Parathyroid adenoma (tissue), 2 donors: ENCODE data around the gene NEK2.

Experiments
- H2AFZ ChIP-seq: fragments of 300-600 bp; sonication (generic); one replicate; pipeline ENCODE4 v1.7.0; 2017; ENCODE audit warnings: antibody characterized with exemption, mild to moderate bottlenecking
- H3K27ac ChIP-seq: fragments of 300-600 bp; sonication (generic); one replicate; pipeline ENCODE4 v1.7.0; 2017
- H3K27me3 ChIP-seq: fragments of 300-600 bp; sonication (generic); one replicate; pipeline ENCODE4 v1.7.0; 2017; ENCODE audit warnings: low read length; ENCODE audit not compliant: control insufficient read depth, insufficient read depth
- H3K36me3 ChIP-seq: fragments of 300-600 bp; sonication (generic); one replicate; pipeline ENCODE4 v1.7.0; 2017; ENCODE audit warnings: low read length; ENCODE audit not compliant: control insufficient read depth, insufficient read depth
- H3K4me1 ChIP-seq: fragments of 300-600 bp; sonication (generic); one replicate; pipeline ENCODE4 v1.7.0; 2017; ENCODE audit warnings: control low read depth
- H3K4me2 ChIP-seq: fragments of 300-600 bp; sonication (generic); one replicate; pipeline ENCODE4 v1.7.0; 2017; ENCODE audit warnings: low read length
- H3K4me3 ChIP-seq: fragments of 300-600 bp; sonication (generic); one replicate; pipeline ENCODE4 v1.7.0; 2017; ENCODE audit warnings: low read depth, low read length
- H3K79me2 ChIP-seq: fragments of 300-600 bp; sonication (generic); one replicate; pipeline ENCODE4 v1.7.0; 2017; ENCODE audit warnings: control low read depth
- H3K9ac ChIP-seq: fragments of 300-600 bp; sonication (generic); one replicate; pipeline ENCODE4 v1.7.0; 2017; ENCODE audit warnings: mild to moderate bottlenecking
- H3K9me3 ChIP-seq: fragments of 300-600 bp; sonication (generic); one replicate; pipeline ENCODE4 v1.7.0; 2017; ENCODE audit warnings: low read length; ENCODE audit not compliant: control insufficient read depth
- TF ChIP-seq, protein P1 (sequence below): fragments of 300-600 bp; sonication (generic); IDR thresholded peaks from one replicate; pipeline ENCODE4 v1.7.0; 2017; ENCODE audit warnings: antibody characterized with exemption, mild to moderate bottlenecking
- donor health status: primary hyperparathyroidism.

NEK2 gene

DNA sequence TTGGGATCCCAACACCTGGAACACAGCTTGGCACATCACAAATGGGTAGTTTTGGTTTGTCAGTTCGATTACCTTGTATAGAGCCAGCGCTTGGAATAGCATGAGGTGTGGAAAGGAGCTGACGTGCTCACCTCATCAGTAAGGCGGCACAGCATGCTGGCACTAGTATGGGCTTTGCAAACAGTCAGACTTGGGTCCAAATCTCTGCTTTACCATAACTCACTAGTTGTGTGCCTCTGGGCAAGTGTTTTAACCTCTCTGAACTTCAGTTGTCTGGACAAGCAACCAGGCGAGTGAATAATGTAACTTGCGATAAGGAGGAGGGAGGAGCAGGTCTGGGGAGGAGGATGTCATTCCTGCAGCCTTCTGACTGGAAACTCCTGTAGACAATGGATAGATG, 26.3 kb upstream of the NEK2 start:
- Histone ChIP-seq H3K79me2 (no peaks in the 10 kb centered on the region), H2AFZ (no peak overlapping the region), H3K27ac (no peak overlapping the region), H3K4me3 (no peak overlapping the region), H3K27me3 (no peaks in the 10 kb centered on the region), H3K4me1 (peaks cover 2% of the 10 kb centered on the region), H3K4me2 (no peak overlapping the region), H3K9me3 (no peaks in the 10 kb centered on the region), H3K36me3 (no peaks in the 10 kb centered on the region), H3K9ac (no peak overlapping the region)
- TF ChIP-seq, protein P1, sequence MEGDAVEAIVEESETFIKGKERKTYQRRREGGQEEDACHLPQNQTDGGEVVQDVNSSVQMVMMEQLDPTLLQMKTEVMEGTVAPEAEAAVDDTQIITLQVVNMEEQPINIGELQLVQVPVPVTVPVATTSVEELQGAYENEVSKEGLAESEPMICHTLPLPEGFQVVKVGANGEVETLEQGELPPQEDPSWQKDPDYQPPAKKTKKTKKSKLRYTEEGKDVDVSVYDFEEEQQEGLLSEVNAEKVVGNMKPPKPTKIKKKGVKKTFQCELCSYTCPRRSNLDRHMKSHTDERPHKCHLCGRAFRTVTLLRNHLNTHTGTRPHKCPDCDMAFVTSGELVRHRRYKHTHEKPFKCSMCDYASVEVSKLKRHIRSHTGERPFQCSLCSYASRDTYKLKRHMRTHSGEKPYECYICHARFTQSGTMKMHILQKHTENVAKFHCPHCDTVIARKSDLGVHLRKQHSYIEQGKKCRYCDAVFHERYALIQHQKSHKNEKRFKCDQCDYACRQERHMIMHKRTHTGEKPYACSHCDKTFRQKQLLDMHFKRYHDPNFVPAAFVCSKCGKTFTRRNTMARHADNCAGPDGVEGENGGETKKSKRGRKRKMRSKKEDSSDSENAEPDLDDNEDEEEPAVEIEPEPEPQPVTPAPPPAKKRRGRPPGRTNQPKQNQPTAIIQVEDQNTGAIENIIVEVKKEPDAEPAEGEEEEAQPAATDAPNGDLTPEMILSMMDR = no peak

DNA sequence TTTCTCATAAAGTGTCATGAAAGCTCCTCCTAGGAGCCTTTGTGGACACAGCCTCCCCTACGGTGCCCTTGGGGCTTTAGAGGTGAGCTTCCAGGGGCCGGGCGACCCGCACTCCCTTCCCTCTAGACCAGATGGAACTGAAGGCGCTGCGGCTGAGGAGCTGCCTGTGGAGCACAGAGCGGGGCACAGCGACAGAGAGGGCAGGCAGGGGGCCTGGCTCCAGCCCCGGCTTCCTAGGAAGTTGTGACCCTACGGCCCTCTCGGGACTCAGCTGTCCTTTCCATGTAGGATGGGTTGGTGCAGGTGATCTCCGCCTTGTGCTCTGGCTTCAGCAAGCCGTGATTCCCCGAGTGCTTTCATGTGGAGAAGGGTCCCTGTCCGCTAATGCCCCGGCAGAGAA, 23.6 kb upstream of the NEK2 start:
- no peaks in the 10 kb centered on the region for H3K9me3 ChIP-seq
- no peak overlapping the region for H3K9ac ChIP-seq
- TF ChIP-seq, protein P1 = no peak
- H2AFZ ChIP-seq = peak overlapping the region; percentile 58
- H3K79me2 ChIP-seq = no peaks in the 10 kb centered on the region
- no peak overlapping the region for H3K4me2 ChIP-seq
- H3K27ac ChIP-seq = no peak overlapping the region
- H3K27me3 ChIP-seq = no peaks in the 10 kb centered on the region
- peaks cover 2% of the 10 kb centered on the region for H3K4me1 ChIP-seq
- H3K36me3 ChIP-seq = no peaks in the 10 kb centered on the region
- H3K4me3 ChIP-seq = no peak overlapping the region

DNA sequence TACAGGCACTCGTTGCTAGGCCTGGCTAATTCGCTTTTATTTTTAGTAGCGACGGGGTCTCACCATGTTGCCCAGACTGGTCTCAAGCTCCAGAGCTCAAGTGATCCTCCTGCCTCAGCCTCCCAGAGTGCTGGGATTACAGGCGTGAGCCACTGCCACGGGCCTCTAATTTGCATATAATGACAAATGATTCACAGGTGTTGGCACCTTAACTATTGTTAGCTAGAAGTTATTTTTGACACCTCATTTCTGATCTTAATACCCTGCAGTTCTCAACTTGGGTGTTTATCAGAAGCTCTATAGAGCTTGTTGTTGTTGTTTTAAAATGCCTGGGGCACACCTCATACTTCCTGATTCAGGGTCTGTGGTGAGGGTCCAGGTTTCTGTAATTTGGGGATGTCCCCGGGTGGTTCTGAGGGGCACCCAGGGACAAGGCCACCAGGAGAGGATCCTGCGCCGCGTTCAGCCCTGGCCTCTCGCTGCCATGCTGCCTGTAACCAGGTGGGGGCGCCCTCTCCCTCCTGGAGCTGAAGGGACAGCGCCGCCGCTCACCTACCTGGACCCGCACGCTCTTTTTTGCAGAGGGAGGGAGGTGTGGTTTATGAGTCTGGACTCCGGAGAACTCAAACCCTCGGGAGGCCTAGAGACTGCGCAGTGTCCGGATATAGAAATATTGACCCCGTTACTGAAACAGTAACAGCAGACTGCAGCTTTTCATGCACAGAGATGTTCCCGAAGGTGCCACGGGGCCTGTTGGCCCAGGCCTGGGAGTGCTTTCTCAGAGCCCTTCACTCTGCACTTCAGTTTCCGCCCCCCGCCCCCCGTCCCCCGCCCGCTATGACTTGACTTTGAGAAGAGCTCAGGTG, 23.0 kb upstream of the NEK2 start:
- peak overlapping the region; percentile 11 for H3K4me2 ChIP-seq
- H3K4me3 ChIP-seq = no peak overlapping the region
- no peaks in the 10 kb centered on the region for H3K9me3 ChIP-seq
- H3K79me2 ChIP-seq = no peaks in the 10 kb centered on the region
- H3K36me3 ChIP-seq = no peaks in the 10 kb centered on the region
- peaks cover 2% of the 10 kb centered on the region for H3K4me1 ChIP-seq
- H3K27ac ChIP-seq = no peak overlapping the region
- H2AFZ ChIP-seq = peak overlapping the region; percentile 58
- H3K9ac ChIP-seq = no peak overlapping the region
- no peaks in the 10 kb centered on the region for H3K27me3 ChIP-seq
- TF ChIP-seq, protein P1 = peak; percentile 76

DNA sequence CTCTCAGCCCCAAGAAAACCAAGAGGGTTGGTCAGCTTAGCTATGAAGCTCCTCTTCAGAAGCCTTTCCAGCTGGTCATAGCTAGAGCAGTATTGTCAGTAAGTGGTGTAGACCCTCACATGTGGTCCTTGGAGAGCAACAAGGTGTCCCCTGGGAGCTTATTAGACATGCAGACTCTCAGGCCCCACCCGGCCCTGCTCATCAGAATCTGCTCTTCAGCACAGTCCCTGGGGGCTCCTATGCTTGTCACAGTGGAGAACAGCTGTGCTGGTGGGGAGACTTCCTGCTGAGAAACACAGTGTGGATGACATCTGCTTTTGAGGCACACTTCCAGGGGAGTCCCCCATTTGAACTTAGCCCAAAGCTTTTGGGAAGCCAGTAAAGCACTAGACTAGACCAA, 21.9 kb upstream of the NEK2 start:
- Histone ChIP-seq H3K4me1 (peaks cover 2% of the 10 kb centered on the region), H3K4me2 (no peak overlapping the region), H3K9ac (no peak overlapping the region), H3K27ac (no peak overlapping the region), H2AFZ (no peak overlapping the region), H3K36me3 (no peaks in the 10 kb centered on the region), H3K27me3 (no peaks in the 10 kb centered on the region), H3K79me2 (no peaks in the 10 kb centered on the region), H3K9me3 (no peaks in the 10 kb centered on the region), H3K4me3 (no peak overlapping the region)
- TF ChIP-seq, protein P1 = no peak
